ENCODE results near the gene ZNF621. TPM values are rescaled to one million over a fixed set of nuclear protein-coding genes. Genes with fewer than 3 reads are reported as not detected.
"Not testable (repeated sequence)": the region's sequence is repeated elsewhere in the genome, so short reads cannot be mapped to it uniquely, and the experiment has no call there.

Gene ZNF621
- total RNA-seq, 2 donors from 2014 or later: 6.6 to 7.0 TPM

DNA sequence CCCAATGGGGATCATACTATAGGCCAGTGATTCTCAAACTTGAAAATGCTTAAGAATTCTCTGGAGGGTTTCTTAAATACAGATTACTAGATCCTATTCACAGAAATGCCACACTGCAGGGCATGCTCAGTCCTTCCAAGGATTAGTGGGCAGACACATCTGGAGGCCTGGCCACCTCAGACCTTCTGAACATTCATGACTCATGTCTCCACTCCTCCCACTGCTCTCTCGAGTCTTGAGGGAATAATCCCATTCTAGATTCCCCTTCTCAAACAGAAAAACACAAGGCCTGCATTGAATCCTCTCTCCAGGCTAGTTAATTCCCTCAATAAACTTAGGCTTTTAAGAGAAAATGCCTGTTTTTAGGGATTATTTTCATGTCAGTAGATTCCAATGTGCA is 22.1 kb downstream of the ZNF621 start:
- no peaks in the 10 kb centered on the region for H3K9me3 ChIP-seq
- no peaks in the 10 kb centered on the region for H3K27me3 ChIP-seq
- H3K27ac ChIP-seq: no peak overlapping the region
- no peak overlapping the region for H3K4me3 ChIP-seq
- DNase-seq (ENCODE audit: low spot score): no peak
- H3K36me3 ChIP-seq: no peaks in the 10 kb centered on the region
- H3K4me1 ChIP-seq: no peaks in the 10 kb centered on the region
- TF ChIP-seq, protein P1, sequence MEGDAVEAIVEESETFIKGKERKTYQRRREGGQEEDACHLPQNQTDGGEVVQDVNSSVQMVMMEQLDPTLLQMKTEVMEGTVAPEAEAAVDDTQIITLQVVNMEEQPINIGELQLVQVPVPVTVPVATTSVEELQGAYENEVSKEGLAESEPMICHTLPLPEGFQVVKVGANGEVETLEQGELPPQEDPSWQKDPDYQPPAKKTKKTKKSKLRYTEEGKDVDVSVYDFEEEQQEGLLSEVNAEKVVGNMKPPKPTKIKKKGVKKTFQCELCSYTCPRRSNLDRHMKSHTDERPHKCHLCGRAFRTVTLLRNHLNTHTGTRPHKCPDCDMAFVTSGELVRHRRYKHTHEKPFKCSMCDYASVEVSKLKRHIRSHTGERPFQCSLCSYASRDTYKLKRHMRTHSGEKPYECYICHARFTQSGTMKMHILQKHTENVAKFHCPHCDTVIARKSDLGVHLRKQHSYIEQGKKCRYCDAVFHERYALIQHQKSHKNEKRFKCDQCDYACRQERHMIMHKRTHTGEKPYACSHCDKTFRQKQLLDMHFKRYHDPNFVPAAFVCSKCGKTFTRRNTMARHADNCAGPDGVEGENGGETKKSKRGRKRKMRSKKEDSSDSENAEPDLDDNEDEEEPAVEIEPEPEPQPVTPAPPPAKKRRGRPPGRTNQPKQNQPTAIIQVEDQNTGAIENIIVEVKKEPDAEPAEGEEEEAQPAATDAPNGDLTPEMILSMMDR (IDR thresholded peaks at IDR 0.05): no peak

- H3K36me3 ChIP-seq: no peaks in the 10 kb centered on the region
- H3K27me3 ChIP-seq: no peaks in the 10 kb centered on the region
- TF ChIP-seq, protein P1 (IDR thresholded peaks at IDR 0.05): no peak
- H3K9me3 ChIP-seq: no peaks in the 10 kb centered on the region
- no peaks in the 10 kb centered on the region for H3K4me1 ChIP-seq
- DNase-seq (ENCODE audit: low spot score): no peak
- no peak overlapping the region for H3K4me3 ChIP-seq
- no peak overlapping the region for H3K27ac ChIP-seq
These were observed 25.4 kb downstream of the ZNF621 start for GRCh38 chr3:40550167-40550566.

- TF ChIP-seq, protein P1 (IDR thresholded peaks at IDR 0.05): no peak
These were observed 32.9 kb downstream of the ZNF621 start for GRCh38 chr3:40557575-40558161.

GRCh38 chr3:40562482-40562881 is 37.7 kb downstream of the ZNF621 start:
- H3K4me3 ChIP-seq; H3K9me3 ChIP-seq; H3K27me3 ChIP-seq; DNase-seq (ENCODE audit: low spot score); H3K36me3 ChIP-seq; H3K4me1 ChIP-seq; H3K27ac ChIP-seq: not testable (repeated sequence)

More at GRCh38 chr3:40557575-40558161, 32.9 kb downstream of the ZNF621 start:
- DNase-seq (ENCODE audit: low spot score): no peak
- no peaks in the 10 kb centered on the region for H3K36me3 ChIP-seq
- no peak overlapping the region for H3K4me3 ChIP-seq
- H3K4me1 ChIP-seq: no peaks in the 10 kb centered on the region
- no peak overlapping the region for H3K27ac ChIP-seq
- no peaks in the 10 kb centered on the region for H3K9me3 ChIP-seq
- H3K27me3 ChIP-seq: no peaks in the 10 kb centered on the region

- H3K4me3 ChIP-seq, H3K27me3 ChIP-seq: not testable (repeated sequence)
These were observed 40.9 kb downstream of the ZNF621 start for GRCh38 chr3:40565629-40566028.

DNA sequence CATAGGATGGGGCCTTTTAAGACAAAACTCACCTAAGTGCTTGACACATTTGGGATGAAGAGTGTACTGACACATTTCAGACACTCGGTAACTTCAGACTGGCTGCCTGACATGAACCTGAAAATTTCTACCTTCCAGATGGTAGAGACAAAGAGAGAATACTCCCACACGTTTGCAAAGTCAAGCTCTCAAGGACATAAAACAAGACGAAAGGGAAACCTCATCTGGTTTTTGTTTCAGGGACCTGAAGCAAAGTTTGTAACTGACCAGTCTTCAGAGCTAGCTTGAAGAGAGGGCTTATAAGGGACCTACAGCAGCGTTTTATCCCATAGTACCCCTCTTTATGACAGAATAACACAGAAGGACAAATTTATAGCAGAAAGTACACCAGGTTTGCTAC is 41.9 kb downstream of the ZNF621 start:
- DNase-seq (ENCODE audit: low spot score): no peak
- H3K27ac ChIP-seq: no peak overlapping the region
- peaks cover 0 to 5% of the 10 kb centered on the region in 2 donors for H3K9me3 ChIP-seq
- no peaks in the 10 kb centered on the region for H3K36me3 ChIP-seq
- no peaks in the 10 kb centered on the region for H3K4me1 ChIP-seq
- H3K4me3 ChIP-seq: no peak overlapping the region
- no peaks in the 10 kb centered on the region for H3K27me3 ChIP-seq
- TF ChIP-seq, protein P1 (IDR thresholded peaks at IDR 0.05): no peak

More at GRCh38 chr3:40565629-40566028, 40.9 kb downstream of the ZNF621 start:
- H3K27ac ChIP-seq; H3K36me3 ChIP-seq; DNase-seq (ENCODE audit: low spot score); H3K9me3 ChIP-seq; H3K4me1 ChIP-seq: not testable (repeated sequence)

- DNase-seq (ENCODE audit: low spot score): no peak
- TF ChIP-seq, protein P1 (IDR thresholded peaks at IDR 0.05): no peak
- H3K27ac ChIP-seq: no peak overlapping the region
- peaks cover 0 to 5% of the 10 kb centered on the region in 2 donors for H3K9me3 ChIP-seq
- H3K4me3 ChIP-seq: no peak overlapping the region
- H3K27me3 ChIP-seq: no peaks in the 10 kb centered on the region
- no peaks in the 10 kb centered on the region for H3K4me1 ChIP-seq
- no peaks in the 10 kb centered on the region for H3K36me3 ChIP-seq
These were observed 47.8 kb downstream of the ZNF621 start for GRCh38 chr3:40572588-40572987.

Data from right atrium auricular region (tissue), 2 donors.